ENCODE results near the gene ARSD.
"Not testable (repeated sequence)": the region's sequence is repeated elsewhere in the genome, so short reads cannot be mapped to it uniquely, and the experiment has no call there.

The ARSD gene

DNA sequence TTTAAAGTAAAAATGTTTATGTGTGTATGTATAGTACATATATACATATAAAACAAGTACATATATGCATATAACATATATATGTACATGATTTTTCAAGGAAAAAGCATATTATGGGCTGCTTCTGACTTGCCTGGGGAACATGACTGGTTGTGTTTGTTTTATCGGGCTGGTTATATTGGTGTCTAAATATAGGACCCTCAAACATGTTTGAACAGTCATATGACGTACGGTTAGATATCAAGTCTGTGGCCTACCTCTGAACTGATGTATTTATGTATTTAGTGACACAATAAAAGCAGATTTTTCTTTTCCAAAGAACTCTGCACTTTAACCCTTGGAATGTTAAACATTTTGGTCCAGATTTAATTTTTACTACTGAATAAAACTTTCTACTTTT, 37.9 kb upstream of the ARSD start:
- H3K4me3 ChIP-seq (ENCODE audit: low read depth, low read length) = no peak overlapping the region
- TF ChIP-seq, protein P1, sequence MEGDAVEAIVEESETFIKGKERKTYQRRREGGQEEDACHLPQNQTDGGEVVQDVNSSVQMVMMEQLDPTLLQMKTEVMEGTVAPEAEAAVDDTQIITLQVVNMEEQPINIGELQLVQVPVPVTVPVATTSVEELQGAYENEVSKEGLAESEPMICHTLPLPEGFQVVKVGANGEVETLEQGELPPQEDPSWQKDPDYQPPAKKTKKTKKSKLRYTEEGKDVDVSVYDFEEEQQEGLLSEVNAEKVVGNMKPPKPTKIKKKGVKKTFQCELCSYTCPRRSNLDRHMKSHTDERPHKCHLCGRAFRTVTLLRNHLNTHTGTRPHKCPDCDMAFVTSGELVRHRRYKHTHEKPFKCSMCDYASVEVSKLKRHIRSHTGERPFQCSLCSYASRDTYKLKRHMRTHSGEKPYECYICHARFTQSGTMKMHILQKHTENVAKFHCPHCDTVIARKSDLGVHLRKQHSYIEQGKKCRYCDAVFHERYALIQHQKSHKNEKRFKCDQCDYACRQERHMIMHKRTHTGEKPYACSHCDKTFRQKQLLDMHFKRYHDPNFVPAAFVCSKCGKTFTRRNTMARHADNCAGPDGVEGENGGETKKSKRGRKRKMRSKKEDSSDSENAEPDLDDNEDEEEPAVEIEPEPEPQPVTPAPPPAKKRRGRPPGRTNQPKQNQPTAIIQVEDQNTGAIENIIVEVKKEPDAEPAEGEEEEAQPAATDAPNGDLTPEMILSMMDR (IDR thresholded peaks at IDR 0.05; ENCODE audit: borderline replicate concordance, insufficient read depth, low read depth, low read length) = no peak

DNA sequence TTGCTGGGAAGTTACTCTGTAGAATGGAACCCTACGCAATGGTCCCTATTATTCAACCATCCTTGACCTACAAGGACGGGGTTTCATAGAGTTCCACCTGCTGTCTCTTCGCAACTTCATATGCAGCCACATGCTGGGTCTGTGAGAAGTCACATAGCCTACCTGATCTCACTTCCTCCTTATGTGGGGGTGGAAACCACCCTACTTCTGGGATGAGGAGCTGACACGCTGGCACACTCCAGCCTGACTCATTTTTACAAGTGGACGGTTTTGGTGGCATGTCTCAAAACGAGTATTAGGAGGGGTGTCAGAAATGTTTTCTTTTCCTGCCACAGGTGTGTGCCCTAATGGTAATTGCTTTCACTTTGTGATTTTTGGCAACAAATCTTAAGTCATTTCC, 36.8 kb upstream of the ARSD start:
- TF ChIP-seq, protein P1 (IDR thresholded peaks at IDR 0.05; ENCODE audit: borderline replicate concordance, insufficient read depth, low read depth, low read length) = no peak

DNA sequence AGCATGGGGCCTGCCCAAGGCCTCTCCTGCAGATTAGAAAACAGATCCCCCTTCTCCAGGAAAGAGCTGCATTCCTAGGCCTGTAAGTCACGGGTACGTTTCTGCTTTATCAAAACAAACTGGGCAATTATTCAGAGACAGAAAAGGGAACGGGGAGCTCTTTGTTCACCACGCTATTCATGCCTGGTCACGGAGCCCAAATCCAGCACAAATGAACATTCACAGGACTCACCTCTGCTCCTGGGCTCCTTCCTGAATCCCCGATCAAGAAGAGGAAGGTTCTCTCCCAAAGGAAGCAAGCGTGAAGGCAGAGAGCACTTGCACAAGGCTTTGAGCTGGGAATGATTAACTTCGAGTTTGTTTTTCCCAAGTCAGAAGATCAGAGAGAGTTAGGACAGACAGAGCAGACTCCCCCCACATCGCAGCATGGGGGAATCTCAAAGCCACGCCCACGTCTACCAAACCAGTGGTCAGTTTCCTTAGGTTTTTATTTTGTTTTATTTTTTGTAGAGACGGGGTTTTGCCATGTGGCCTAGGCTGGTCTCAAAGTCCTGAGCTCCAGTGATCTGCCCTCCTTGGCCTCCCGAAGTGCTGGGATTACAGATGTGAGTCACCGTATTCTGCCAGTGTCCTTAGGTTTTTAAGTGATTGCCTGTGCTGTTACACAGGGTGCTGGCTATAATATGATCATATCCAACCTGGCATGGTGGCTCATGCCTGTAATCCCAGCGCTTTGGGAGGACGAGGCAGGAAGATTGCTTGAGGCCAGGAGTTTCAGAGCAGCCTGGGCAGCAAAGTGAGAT, 35.1 kb upstream of the ARSD start:
- H3K4me3 ChIP-seq (ENCODE audit: low read depth, low read length) = not testable (repeated sequence)

More for the DNA sequence above, 36.8 kb upstream of the ARSD start:
- H3K4me3 ChIP-seq (ENCODE audit: low read depth, low read length) = no peak overlapping the region

DNA sequence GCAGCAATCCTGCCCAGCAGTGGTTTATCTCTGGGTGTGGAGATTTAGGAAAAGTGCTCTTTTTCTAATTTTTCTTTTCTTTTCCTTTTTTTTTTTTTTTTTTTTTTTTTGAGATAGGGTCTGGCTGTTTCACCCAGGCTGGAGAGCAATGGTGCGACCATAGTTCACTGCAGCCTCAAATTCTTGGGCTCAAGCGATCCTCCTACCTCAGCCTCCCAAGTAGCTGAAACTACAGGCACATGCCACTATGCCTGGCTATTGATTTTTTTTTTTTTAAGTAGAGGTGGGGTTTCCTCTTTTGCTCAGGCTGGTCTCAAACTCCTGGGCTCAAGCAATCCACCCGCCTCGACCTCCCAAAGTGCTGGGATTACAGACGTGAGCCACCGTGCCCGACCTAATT, 34.3 kb upstream of the ARSD start:
- H3K4me3 ChIP-seq (ENCODE audit: low read depth, low read length) = not testable (repeated sequence)

DNA sequence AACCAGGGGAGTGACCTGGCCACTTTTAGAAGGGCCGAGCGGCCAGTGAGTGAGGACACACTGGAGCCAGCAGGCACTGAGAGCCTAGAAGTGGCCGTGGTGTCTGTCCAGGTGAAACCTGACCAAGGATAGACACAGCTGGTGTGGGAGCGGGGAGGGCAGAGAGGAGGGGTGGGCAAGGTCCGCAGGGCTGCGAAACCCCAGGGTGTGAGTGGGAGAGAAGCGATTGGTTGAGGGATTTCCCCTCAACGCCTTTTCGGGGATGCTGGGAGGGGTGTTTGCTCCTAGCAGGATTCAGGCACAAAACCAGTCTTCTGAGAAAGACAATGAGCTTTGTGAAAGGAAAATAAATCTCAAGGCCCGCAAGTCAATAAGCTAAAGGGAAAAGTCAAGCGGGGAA, 33.2 kb upstream of the ARSD start:
- H3K4me3 ChIP-seq (ENCODE audit: low read depth, low read length) = no peak overlapping the region
- TF ChIP-seq, protein P1 (IDR thresholded peaks at IDR 0.05; ENCODE audit: borderline replicate concordance, insufficient read depth, low read depth, low read length) = no peak

DNA sequence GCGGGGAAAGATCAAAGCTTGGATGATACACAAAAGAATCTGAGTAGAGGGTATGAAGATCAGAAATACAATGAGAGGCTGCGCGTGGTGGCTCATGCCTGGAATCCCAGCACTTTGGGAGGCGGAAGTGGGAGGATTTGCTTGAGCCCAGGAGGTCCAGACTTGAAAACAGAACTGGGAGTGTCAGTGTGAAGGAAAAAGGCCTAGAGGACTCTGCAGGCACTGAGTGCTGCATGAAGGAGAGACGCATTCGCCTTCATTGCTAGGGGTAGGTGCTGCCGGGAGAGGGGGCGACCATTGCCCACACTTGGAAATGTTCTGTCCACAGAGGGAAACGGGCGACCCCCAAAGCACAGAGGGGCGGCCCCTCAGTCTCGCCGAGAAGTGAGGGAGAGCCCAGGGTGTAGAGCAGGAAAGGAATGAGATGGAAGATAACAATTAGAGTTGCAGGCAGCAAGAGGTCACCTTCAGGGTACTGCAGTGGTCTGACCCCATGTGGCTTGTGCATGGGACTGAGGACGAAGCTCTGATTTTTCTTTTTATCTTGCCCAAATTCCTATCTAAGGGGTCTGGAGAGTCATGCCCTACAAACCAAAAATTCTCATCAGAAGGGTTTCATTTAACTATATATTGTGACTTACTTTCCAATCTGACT, 31.8 kb upstream of the ARSD start:
- H3K4me3 ChIP-seq (ENCODE audit: low read depth, low read length) = no peak overlapping the region
- TF ChIP-seq, protein P1 (IDR thresholded peaks at IDR 0.05; ENCODE audit: borderline replicate concordance, insufficient read depth, low read depth, low read length) = no peak

DNA sequence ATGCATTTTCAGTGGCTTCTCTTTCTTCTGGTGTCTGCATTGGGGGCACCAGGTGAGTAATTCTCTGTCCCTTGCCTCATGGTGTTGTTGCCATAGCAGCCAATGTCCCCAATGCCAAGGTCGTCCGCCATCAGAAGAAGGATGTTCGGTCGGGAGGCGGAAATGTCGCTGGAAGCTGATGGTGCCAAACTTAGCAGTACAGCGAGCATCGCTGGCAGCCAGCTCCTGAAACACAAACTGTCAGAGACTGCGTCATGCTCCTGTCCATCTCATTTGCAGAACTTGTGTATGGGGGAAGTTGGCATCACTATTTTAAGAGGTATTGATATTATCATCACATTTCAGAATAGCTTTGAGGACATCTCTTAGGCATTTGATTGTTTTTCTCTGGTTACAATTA, 29.1 kb upstream of the ARSD start:
- TF ChIP-seq, protein P1 (IDR thresholded peaks at IDR 0.05; ENCODE audit: borderline replicate concordance, insufficient read depth, low read depth, low read length) = no peak
- no peak overlapping the region for H3K4me3 ChIP-seq (ENCODE audit: low read depth, low read length)

DNA sequence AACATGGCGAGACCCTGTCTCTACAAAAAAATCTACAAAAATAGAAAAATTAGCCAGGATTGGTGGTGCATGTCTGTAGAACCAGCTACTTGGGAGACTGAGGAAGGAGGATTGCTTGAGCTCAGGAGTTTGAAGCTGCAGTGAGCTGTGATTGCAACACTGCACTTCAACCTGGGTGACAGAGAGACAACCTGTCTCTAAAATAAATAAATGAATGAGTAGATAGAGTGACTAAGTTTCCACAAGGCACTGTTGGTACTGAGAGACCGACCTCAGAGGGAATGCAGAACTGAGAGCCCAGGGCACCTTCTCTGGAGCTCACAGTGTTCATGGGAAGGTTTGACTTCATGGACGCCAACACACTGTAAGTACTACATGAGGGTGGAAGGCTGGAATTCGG, 26.7 kb upstream of the ARSD start:
- H3K4me3 ChIP-seq (ENCODE audit: low read depth, low read length) = no peak overlapping the region
- TF ChIP-seq, protein P1 (IDR thresholded peaks at IDR 0.05; ENCODE audit: borderline replicate concordance, insufficient read depth, low read depth, low read length) = no peak
